Inflammatory macrophage treated with lipopolysaccharide for 1 hour (primary cell): ENCODE data around the gene JADE2.
"Not testable (repeated sequence)": the region's sequence is repeated elsewhere in the genome, so short reads cannot be mapped to it uniquely, and the experiment has no call there.

Source experiments
- DNase-seq, 2 donors: peaks; one replicate each; pipeline ENCODE4 v3.0.0-alpha.2; 2020 to 2022

Gene JADE2

GRCh38 chr5:134524826-134525682 is at the start of gene JADE2:
Gene JADE2, plus strand, starts transcription at chr5:134525670. Its CDS starts 10,188 bp downstream, at chr5:134535858.
- DNase-seq = peak; percentile 50 to 58

GRCh38 chr5:134477462-134478245 is 47.8 kb upstream of the JADE2 start:
- DNase-seq = peak in 1 of 2 donors; percentile 13

DNA sequence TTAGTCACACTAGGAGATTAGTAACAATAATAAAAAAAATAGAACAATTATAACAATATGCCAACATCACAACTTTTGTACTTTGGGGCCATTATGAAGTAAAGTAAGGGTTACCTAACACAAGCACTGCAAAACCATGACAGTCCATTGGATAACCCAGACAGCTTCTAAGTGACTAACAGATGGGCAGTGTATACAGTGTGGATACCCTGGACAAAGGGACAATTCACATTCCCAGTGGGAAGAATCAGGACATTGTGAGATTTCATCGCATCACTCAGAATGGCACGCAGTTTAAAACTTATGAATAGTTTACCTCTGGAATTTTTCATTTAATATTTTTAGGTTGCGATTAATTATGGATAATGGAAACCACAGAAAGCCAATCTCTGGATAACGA is 45.6 kb upstream of the JADE2 start:
- no peak for DNase-seq

- DNase-seq = no peak
Observed at GRCh38 chr5:134489227-134489944, 36.1 kb upstream of the JADE2 start.

DNA sequence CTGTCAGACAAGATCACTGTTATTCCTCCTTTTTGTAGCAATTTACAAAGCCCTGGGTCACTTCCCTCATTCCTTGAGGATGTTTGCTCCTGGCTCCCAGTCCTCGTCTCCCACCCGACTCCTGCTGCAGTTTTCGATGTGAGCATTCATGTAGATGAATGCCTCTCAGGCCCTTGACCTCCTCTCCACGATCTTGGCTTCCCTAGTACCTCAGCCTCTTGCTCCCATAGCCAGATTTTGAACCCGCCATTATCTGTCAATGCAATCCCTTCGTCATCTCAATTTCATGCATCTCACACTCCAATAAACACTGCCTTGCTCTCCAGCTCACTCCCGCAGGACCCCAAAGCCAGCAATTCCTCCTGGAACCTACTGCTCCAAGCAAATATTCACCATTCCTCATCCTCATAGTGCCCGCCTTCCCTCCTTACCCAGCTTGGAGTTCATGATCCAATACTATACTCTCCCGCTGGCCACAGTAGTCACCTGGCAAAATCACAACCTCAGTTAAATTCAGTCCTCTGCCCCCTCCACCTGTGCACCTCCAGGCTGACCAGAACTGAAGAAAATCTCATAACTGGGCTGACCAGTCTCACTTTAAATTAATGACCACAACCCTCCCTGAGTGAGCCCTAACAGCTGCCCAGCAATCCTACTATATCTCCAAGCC is 35.1 kb upstream of the JADE2 start:
- no peak for DNase-seq

- DNase-seq = no peak
Observed at GRCh38 chr5:134490925-134491271, 34.6 kb upstream of the JADE2 start.

- DNase-seq = no peak
Observed at GRCh38 chr5:134491841-134492442, 33.5 kb upstream of the JADE2 start.

- no peak for DNase-seq
Observed at GRCh38 chr5:134492568-134492967, 32.9 kb upstream of the JADE2 start.

DNA sequence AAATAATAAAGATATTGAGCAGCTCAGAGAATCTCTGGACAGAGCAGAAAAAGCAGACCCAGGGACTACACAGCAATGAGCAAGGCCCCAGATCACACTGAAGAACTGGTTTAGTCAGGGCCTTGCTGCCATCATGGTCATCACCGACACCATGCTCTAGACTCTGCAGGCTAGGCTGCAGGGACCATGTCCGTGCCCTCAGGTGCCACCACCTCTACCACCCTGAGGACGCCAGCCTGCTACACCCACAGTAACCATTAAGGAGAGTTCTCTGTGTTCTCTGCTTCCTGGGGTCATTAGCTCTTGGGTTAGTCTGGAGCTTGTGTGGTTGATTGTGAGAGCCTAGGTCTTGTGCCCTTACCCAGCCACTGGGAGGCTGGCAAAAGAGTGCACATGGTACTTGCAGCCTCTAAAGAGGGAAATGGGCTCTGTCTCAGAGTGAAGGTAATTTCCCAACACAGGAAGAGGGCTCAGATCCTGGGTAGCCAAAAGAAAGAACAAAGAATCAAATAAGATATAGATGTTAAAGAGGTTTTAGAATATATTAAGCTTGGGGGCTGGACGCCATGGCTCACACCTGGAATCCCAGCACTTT is 31.9 kb upstream of the JADE2 start:
- no peak for DNase-seq

- no peak for DNase-seq
Observed at GRCh38 chr5:134494780-134495179, 30.7 kb upstream of the JADE2 start.

- DNase-seq = not testable (repeated sequence)
Observed at GRCh38 chr5:134499905-134500304, 25.6 kb upstream of the JADE2 start.

DNA sequence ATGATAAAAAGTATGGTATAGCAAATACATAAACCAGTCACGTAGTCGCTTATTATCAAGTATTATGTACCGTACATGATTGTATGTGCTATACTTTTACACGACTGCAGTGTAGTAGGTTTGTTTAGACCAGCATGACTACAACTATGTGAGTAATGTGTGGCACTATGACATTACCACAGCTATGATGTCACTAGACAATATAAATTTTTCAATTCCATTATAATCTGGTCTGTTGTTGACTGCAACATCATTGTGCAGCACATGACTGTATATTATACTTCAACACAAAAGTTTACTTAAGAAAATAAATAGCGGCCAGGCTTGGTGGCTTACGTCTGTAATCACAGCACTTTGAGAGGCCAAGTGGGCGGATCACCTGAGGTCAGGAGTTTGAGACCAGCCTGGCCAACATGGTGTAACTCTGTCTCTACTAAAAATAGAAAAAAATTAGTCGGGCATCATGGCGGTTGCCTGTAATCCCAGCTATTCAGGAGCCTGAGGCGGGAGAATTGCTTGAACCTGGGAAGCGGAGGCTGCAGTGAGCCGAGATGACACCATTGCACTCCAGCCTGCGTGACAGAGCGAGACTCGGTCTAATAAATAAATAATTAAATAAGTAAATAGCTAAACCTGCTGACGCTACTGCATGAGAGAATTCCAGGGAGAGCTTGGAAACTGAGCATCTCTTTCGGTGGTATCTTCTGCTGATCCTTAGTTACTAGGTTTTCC is 24.6 kb upstream of the JADE2 start:
- no peak for DNase-seq

DNA sequence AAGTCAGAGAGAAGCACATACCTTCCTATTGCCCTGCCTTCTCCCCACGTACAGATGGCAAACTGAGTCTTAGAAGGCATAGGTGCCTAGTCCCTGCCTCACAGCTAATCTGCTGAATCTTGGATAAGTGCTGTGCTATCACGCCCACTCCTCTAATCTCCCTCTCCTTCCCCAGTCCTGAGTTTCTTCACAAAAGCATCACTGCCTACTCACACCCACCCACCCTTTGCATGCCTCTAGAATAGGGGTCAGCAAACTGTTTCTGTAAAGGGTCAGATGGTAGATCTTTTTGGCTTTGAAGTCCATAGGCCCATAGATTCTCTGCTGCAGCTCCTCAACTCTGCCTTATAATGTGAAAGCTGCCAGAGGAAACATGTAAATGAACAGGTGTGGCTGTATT is 23.2 kb upstream of the JADE2 start:
- DNase-seq = no peak

DNA sequence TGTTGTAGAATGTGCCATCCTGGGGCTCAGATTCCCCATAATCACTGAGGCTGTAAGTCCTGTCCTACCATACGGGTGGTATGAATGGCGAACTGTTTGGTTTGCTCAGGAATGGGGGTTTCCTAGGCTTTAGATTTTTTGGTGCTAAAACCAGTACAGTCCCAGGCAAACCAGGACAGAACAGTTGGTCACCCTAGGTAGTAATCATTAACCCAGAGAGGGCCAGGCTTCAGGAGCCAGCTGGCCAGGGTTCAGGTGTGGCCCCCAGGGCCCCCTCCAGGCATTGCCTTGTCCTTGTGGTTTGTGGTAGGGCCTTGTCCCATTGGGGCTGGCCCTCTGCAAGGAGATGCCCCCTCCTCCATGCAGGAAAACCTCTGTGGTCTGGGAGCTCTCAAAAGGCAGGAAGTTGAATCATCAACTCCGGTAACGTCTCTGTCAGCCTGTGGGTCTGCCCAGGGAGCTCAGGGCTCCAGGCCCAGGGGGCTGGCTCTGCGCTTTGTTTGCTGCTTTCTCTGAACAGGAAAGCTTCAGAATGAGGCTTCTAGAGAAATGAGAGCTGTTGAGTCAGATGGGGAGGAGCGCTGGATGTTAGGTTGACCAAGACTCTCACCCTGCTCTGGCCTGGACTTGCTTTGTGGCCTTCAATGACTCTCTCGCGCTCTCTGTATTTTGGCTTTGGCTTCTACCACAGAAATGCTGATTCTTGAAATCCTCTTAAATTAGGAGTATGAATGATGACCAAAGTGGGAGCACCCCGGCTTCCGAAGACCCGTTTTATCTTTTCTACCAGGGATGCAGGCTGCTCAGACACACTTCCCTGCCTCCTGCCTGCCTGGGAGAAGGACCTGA is 22.2 kb upstream of the JADE2 start:
- peak in 1 of 2 donors; percentile 27 for DNase-seq

DNA sequence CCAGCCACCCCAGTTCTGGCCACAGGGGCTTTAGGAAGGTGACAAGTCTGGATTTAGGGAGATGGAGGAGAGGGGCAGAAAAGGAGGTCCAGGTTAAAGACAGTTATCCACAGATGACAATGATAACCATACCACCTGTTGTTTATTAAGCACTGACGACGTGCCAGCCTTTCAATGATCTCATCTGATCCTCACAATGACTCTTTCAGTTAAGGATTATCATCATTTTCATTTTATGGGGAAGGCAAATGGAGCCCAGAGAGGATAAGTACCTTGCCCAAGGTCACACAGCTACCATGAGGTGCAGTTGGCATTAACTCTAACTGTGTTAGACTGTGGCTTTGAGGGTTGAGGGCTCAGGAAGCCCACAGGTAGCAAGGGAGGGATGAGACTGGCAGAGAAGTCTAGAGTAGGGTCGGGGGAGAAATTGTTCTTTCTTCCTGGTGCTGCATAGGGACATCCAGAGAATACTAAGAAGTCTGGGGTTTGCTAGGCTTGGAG is 21.5 kb upstream of the JADE2 start:
- DNase-seq = no peak

- no peak for DNase-seq
Observed at GRCh38 chr5:134504629-134505300, 20.7 kb upstream of the JADE2 start.

DNA sequence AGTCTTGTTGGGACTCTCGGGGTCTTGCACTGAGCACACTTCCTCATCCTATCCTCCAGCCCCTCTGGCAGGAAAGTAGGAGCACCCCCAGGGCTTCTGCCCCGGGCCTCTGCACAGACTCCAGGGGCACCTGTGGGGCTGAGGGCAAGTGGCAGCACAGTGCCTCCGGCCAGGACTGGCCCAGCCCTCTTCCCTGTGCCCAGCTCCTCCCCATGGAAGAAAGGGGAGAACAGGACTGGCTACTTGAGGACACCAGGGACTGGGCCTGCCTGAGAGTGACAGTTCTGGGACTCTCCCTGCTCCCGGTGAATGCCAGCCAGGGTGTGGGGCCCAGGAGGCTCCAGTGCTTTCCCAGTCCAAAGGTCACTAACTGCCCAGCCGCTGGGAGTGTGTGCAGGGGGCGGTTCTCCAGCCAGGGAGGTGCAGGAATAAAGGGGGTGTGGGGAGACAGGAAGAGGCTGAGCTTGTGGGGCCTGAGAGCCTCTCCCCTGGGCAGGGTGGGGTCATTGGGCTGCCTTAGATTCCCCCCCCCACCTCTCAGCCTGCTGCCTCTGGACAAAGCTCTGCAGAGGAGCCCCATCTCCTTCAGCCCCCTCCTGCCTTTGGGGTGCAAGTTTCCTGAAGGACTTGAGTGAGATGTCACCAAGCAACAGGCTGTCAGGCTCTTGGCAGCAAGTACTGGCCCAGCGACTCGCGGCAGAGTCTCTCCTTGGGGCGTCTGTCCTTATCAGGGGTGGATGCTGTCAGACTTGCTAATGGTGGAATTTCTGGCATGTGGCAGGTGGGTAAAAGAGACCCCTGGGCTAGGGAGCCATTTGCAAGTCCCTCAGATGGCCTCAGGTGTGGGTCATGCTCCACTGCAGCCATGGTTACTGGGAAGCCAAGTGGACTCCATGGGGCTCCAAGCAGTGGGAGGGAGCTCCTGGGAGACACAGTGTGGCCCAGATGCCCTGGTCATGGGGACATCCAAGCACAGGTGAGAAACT is 19.1 kb upstream of the JADE2 start:
- DNase-seq = no peak

DNA sequence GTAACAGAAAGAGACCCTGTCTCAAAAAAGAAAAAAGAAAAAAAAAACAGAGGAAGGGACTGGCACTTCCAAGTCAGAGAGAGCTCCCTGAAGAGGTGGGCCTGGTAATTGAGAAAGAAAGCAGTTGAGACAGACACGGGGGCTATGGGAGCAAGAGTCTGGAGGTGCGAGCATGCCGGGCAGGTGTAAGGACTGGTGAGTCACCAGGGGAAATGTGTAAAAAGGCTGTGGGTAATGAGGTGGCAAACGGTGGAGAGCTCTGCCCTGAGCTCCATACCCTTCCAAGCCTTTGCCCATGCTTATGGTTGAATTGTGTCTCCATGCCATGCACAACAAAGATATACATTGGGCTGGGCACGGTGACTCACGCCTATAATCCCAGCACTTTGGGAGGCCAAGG is 18.0 kb upstream of the JADE2 start:
- no peak for DNase-seq
